GM12865 (cell line): ENCODE measurements around the gene TENM4.

Source experiments
- DNase-seq: peaks from one replicate; pipeline ENCODE4 v3.0.0; 2010; ENCODE audit warnings: low read depth
- H3K4me3 ChIP-seq: 2 replicates; pipeline ENCODE4 v1.5.1; 2011; ENCODE audit warnings: mild to moderate bottlenecking, low read depth, low read length, control low read depth
- CTCF ChIP-seq: IDR thresholded peaks from 2 replicates; pipeline ENCODE4 v1.5.1; 2011; ENCODE audit warnings: low read length, control low read depth, low read depth, inconsistent platforms; ENCODE audit not compliant: insufficient read depth; ENCODE audit errors: missing control alignments

TENM4 gene

GRCh38 chr11:79406376-79406775 lies 34.5 kb downstream of the TENM4 start:
- DNase-seq, result peak; percentile 60
- no peak for TF ChIP-seq CTCF
- H3K4me3 ChIP-seq, result no peak overlapping the region

GRCh38 chr11:79404806-79405205 lies 36.0 kb downstream of the TENM4 start:
- no peak for TF ChIP-seq CTCF

GRCh38 chr11:79404325-79404724 lies 36.5 kb downstream of the TENM4 start:
- H3K4me3 ChIP-seq, result no peak overlapping the region
- TF ChIP-seq CTCF, result no peak
- DNase-seq, result no peak

More at GRCh38 chr11:79404806-79405205, 36.0 kb downstream of the TENM4 start:
- no peak overlapping the region for H3K4me3 ChIP-seq
- DNase-seq, result no peak

- DNase-seq, result no peak
- no peak overlapping the region for H3K4me3 ChIP-seq
- no peak for TF ChIP-seq CTCF
These were observed 37.0 kb downstream of the TENM4 start for GRCh38 chr11:79403839-79404238.

- H3K4me3 ChIP-seq, result no peak overlapping the region
- TF ChIP-seq CTCF, result no peak
- no peak for DNase-seq
These were observed 37.9 kb downstream of the TENM4 start for GRCh38 chr11:79402912-79403311.

- DNase-seq, result peak; percentile 48
- peak; percentile 74 for TF ChIP-seq CTCF
- no peak overlapping the region for H3K4me3 ChIP-seq
These were observed 40.0 kb downstream of the TENM4 start for GRCh38 chr11:79400717-79401330.

- H3K4me3 ChIP-seq, result no peak overlapping the region
- TF ChIP-seq CTCF, result no peak
- no peak for DNase-seq
These were observed 40.6 kb downstream of the TENM4 start for GRCh38 chr11:79400206-79400605.
